ENCODE measurements around the gene PHLDB1.

DNA sequence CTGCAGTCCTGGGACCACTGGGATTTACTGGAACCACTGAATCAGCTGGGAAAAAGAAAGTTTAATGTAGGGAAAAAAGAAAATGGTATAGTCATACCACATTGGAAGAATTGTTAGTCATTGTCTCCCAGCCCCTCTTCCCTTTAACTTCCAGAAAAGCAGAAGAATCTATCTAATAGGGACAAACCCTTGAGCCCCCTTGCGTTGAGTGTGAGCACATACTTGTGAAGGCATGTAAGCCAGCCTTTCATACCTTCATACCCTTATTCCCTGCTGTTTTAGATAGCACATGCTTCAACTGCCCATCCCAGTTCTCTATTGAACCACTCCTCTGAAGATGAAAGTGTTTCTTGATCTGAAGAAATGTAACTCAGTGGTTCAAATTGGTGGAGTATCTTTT is 65.4 kb downstream of the PHLDB1 start:
- TF ChIP-seq CTCF (IDR thresholded peaks at IDR 0.05 in 4 of 5, conservative IDR thresholded peaks at IDR 0.05 in 1 of 5) (no peak), POLR2A (IDR thresholded peaks at IDR 0.05) (no peak)
